ENCODE data around the gene PRLH.

DNA sequence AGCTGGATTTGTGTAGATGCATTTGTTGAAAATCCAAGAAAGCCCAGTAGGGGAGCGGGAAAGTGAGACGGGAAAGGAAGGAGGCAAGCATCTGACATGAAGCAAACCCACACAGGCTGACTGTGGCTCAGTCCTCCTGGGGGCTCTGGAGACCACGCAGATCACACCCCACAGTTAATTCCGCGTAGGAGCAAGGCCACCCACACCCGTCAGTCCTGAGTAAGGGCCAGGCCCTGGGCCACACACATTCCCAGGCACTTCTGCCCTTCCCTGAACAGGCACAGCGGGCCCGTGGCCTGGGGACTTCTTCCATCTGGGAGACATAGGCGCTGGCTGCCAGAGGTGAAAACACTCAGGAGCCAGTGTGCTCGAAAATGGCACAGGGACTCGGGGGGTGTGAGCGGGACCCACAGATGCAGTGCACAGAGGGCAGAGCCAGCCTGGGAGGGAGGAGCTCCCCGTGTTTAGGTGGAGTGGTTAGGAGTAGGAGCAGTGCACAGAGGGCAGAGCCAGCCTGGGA lies 19.4 kb upstream of the PRLH start:
- TF ChIP-seq, protein P1, sequence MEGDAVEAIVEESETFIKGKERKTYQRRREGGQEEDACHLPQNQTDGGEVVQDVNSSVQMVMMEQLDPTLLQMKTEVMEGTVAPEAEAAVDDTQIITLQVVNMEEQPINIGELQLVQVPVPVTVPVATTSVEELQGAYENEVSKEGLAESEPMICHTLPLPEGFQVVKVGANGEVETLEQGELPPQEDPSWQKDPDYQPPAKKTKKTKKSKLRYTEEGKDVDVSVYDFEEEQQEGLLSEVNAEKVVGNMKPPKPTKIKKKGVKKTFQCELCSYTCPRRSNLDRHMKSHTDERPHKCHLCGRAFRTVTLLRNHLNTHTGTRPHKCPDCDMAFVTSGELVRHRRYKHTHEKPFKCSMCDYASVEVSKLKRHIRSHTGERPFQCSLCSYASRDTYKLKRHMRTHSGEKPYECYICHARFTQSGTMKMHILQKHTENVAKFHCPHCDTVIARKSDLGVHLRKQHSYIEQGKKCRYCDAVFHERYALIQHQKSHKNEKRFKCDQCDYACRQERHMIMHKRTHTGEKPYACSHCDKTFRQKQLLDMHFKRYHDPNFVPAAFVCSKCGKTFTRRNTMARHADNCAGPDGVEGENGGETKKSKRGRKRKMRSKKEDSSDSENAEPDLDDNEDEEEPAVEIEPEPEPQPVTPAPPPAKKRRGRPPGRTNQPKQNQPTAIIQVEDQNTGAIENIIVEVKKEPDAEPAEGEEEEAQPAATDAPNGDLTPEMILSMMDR (conservative IDR thresholded peaks at IDR 0.05; ENCODE audit: low read depth, low read length), result no peak
- no peak for TF ChIP-seq EZH2 (IDR thresholded peaks at IDR 0.05; ENCODE audit: borderline replicate concordance, low read depth, low read length, poor library complexity, severe bottlenecking)
